Trophoblast cell (in vitro differentiated cells and primary cell): Measurements from ENCODE around the gene KRTAP4-12.

ENCODE experiments used
- DNase-seq, 2 donors: peaks; one replicate each; pipeline ENCODE4 v3.0.0-alpha.2; 2016
- H2AFZ ChIP-seq: 2 replicates; pipeline ENCODE4 v1.6.1; 2013; ENCODE audit warnings: low read length, moderate library complexity, mild to moderate bottlenecking; ENCODE audit not compliant: insufficient read depth, poor library complexity
- H2AK5ac ChIP-seq: 2 replicates; pipeline ENCODE4 v1.6.1; 2013; ENCODE audit warnings: mild to moderate bottlenecking, low read length
- H2BK120ac ChIP-seq: 2 replicates; pipeline ENCODE4 v1.6.1; 2013; ENCODE audit warnings: low read length, mild to moderate bottlenecking, moderate library complexity; ENCODE audit not compliant: insufficient read depth, poor library complexity
- H2BK12ac ChIP-seq: 2 replicates; pipeline ENCODE4 v1.6.1; 2013; ENCODE audit warnings: mild to moderate bottlenecking, low read length, moderate library complexity
- H2BK5ac ChIP-seq: 2 replicates; pipeline ENCODE4 v1.6.1; 2013; ENCODE audit warnings: low read length, low read depth, moderate library complexity, mild to moderate bottlenecking; ENCODE audit not compliant: poor library complexity
- H3K14ac ChIP-seq: 2 replicates; pipeline ENCODE4 v1.6.1; 2013; ENCODE audit warnings: mild to moderate bottlenecking, low read length
- H3K18ac ChIP-seq: 2 replicates; pipeline ENCODE4 v1.6.1; 2013; ENCODE audit warnings: mild to moderate bottlenecking, low read length
- H3K23ac ChIP-seq: 2 replicates; pipeline ENCODE4 v1.6.1; 2013; ENCODE audit warnings: low read length
- H3K27ac ChIP-seq: 2 replicates; pipeline ENCODE4 v1.5.1; 2013; ENCODE audit warnings: low read depth, mild to moderate bottlenecking, inconsistent platforms, low read length, moderate library complexity
- H3K27me3 ChIP-seq: 2 replicates; pipeline ENCODE4 v1.6.1; 2013; ENCODE audit warnings: inconsistent platforms, mild to moderate bottlenecking, low read length, moderate library complexity; ENCODE audit not compliant: insufficient read depth
- H3K36me3 ChIP-seq, 2 experiments: 1 replicate in 1 of 2; 2 replicates in 1 of 2; pipeline ENCODE4 v1.6.1; 2013; ENCODE audit warnings: low read length in 2 of 2, mild to moderate bottlenecking in 2 of 2, moderate library complexity in 1 of 2; ENCODE audit not compliant: insufficient read depth in 2 of 2, control insufficient read depth in 1 of 2
- H3K4ac ChIP-seq: 2 replicates; pipeline ENCODE4 v1.6.1; 2013; ENCODE audit warnings: low read depth, mild to moderate bottlenecking, low read length, moderate library complexity
- H3K4me1 ChIP-seq, 2 experiments: 1 replicate in 1 of 2; 2 replicates in 1 of 2; pipeline ENCODE4 v1.6.1; 2013; ENCODE audit warnings: low read length in 2 of 2, mild to moderate bottlenecking in 2 of 2, moderate library complexity in 1 of 2; ENCODE audit not compliant: insufficient read depth in 2 of 2, control insufficient read depth in 1 of 2
- H3K4me2 ChIP-seq: 2 replicates; pipeline ENCODE4 v1.6.1; 2013; ENCODE audit warnings: inconsistent platforms, mild to moderate bottlenecking, low read length, moderate library complexity
- H3K4me3 ChIP-seq: 2 replicates; pipeline ENCODE4 v1.5.1; 2013; ENCODE audit warnings: mild to moderate bottlenecking, low read depth, low read length, inconsistent platforms
- H3K79me1 ChIP-seq: one replicate; pipeline ENCODE4 v1.6.1; 2013; ENCODE audit warnings: low read length
- H3K79me2 ChIP-seq: 2 replicates; pipeline ENCODE4 v1.6.1; 2013; ENCODE audit warnings: low read length, mild to moderate bottlenecking; ENCODE audit not compliant: control insufficient read depth, insufficient read depth, poor library complexity
- H3K9ac ChIP-seq: 2 replicates; pipeline ENCODE4 v1.6.1; 2013; ENCODE audit warnings: mild to moderate bottlenecking, low read length
- H3K9me3 ChIP-seq: 2 replicates; pipeline ENCODE4 v1.6.1; 2013; ENCODE audit warnings: low read depth, mild to moderate bottlenecking, control low read depth, inconsistent platforms, low read length; ENCODE audit not compliant: insufficient read depth
- H4K12ac ChIP-seq: 2 replicates; pipeline ENCODE4 v1.6.1; 2013; ENCODE audit warnings: low read depth, mild to moderate bottlenecking, low read length, moderate library complexity
- H4K8ac ChIP-seq: 2 replicates; pipeline ENCODE4 v1.6.1; 2013; ENCODE audit warnings: low read depth, mild to moderate bottlenecking, low read length, moderate library complexity
- H4K91ac ChIP-seq: one replicate; pipeline ENCODE4 v1.6.1; 2013; ENCODE audit warnings: low read depth, mild to moderate bottlenecking, low read length, moderate library complexity
- WGBS: extraction: QIAGEN DNeasy Blood & Tissue Kit; methylation state at CpG from one replicate; pipeline ENCODE4 v1.1.7; 2013; ENCODE audit warnings: missing lambda C conversion rate; ENCODE audit not compliant: insufficient read length, insufficient coverage; ENCODE audit errors: extremely low coverage; 5-methylcytosine and 5-hydroxymethylcytosine counted together

Gene KRTAP4-12

GRCh38 chr17:41076788-41077187 is 47.2 kb downstream of the KRTAP4-12 start:
- no peak overlapping the region for H4K8ac ChIP-seq
- H3K4me1 ChIP-seq = no peaks in the 10 kb centered on the region
- no peak overlapping the region for H3K23ac ChIP-seq
- no peak overlapping the region for H3K4me3 ChIP-seq
- H4K12ac ChIP-seq = no peak overlapping the region
- no peak overlapping the region for H3K4ac ChIP-seq
- no peak overlapping the region for H2BK12ac ChIP-seq
- no peak overlapping the region for H2BK5ac ChIP-seq
- H4K91ac ChIP-seq = no peak overlapping the region
- no peak for DNase-seq
- no peak overlapping the region for H2AK5ac ChIP-seq
- no peak overlapping the region for H3K4me2 ChIP-seq
- H3K18ac ChIP-seq = no peak overlapping the region
- H3K36me3 ChIP-seq = no peaks in the 10 kb centered on the region
- H3K9me3 ChIP-seq = no peaks in the 10 kb centered on the region
- no peak overlapping the region for H3K27ac ChIP-seq
- H3K79me2 ChIP-seq = no peaks in the 10 kb centered on the region
- H2BK120ac ChIP-seq = no peak overlapping the region
- no peak overlapping the region for H3K9ac ChIP-seq
- no peak overlapping the region for H3K14ac ChIP-seq
- H3K79me1 ChIP-seq = no peaks in the 10 kb centered on the region
- H3K27me3 ChIP-seq = no peaks in the 10 kb centered on the region
- no peak overlapping the region for H2AFZ ChIP-seq

DNA sequence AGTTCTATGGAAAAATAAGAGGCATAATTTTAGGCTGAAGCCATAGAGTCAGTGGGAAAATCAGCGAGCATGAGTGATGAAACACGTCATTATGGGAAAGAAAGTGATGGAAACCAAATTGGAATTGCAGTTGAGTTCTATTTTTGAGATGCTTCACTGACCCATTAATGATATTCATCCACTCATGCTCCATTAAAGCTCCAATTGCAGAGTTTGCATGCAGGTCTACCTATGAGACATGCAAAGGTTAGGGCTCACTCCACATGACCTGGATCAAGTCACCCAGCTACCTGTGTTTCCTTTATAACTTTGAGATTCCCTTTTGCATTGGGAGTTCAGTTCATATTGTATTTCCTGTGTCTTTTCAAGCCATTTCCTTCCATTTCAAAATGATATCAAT is 50.3 kb downstream of the KRTAP4-12 start:
- Histone ChIP-seq H3K79me2 (no peaks in the 10 kb centered on the region), H4K12ac (no peak overlapping the region), H3K27me3 (no peaks in the 10 kb centered on the region), H3K23ac (no peak overlapping the region), H2AFZ (no peak overlapping the region), H3K18ac (no peak overlapping the region), H3K36me3 (no peaks in the 10 kb centered on the region), H3K9ac (no peak overlapping the region), H3K4me1 (no peaks in the 10 kb centered on the region), H2BK12ac (no peak overlapping the region), H4K91ac (no peak overlapping the region), H3K4me2 (no peak overlapping the region), H2AK5ac (no peak overlapping the region), H3K4ac (no peak overlapping the region), H3K27ac (no peak overlapping the region), H3K9me3 (no peaks in the 10 kb centered on the region), H4K8ac (no peak overlapping the region), H2BK5ac (no peak overlapping the region), H2BK120ac (no peak overlapping the region), H3K14ac (no peak overlapping the region), H3K4me3 (no peak overlapping the region), H3K79me1 (no peaks in the 10 kb centered on the region)
- DNase-seq = no peak
- no CpG with 5 or more reads among the region's 2 CpGs for WGBS
